ENCODE results near the gene SEC22A. TPM values are rescaled to one million over a fixed set of nuclear protein-coding genes. Genes with fewer than 3 reads are reported as not detected.

The SEC22A gene
- total RNA-seq, 2 experiments from 2014 or later = 7.9 to 11.5 TPM

DNA sequence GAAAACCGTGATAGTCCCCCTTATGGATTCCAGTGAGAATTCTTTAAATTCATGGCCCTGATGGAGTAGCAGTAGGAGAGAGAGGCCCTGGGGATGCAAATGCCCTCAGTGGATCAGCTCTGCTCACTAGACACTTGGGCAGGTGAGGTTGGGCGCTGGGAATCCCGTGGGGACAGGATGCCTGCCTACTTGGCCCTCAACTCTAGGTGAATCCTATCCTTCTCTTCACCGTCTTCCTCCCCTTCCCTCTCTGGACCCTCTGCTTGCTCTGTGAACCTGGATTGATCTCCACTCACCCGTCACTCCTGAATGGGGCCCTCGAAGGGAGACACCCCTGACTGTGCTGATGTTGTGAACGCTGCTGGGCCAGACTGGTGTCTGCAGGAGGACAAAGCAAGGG lies 77.4 kb downstream of the SEC22A start:
- TF ChIP-seq, protein P1, sequence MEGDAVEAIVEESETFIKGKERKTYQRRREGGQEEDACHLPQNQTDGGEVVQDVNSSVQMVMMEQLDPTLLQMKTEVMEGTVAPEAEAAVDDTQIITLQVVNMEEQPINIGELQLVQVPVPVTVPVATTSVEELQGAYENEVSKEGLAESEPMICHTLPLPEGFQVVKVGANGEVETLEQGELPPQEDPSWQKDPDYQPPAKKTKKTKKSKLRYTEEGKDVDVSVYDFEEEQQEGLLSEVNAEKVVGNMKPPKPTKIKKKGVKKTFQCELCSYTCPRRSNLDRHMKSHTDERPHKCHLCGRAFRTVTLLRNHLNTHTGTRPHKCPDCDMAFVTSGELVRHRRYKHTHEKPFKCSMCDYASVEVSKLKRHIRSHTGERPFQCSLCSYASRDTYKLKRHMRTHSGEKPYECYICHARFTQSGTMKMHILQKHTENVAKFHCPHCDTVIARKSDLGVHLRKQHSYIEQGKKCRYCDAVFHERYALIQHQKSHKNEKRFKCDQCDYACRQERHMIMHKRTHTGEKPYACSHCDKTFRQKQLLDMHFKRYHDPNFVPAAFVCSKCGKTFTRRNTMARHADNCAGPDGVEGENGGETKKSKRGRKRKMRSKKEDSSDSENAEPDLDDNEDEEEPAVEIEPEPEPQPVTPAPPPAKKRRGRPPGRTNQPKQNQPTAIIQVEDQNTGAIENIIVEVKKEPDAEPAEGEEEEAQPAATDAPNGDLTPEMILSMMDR (IDR thresholded peaks at IDR 0.05) = no peak
- H3K27me3 Mint-ChIP-seq = no peaks in the 10 kb centered on the region
- no peaks in the 10 kb centered on the region for H3K9me3 ChIP-seq (ENCODE audit: control insufficient read depth in 1 of 2, insufficient read depth in 1 of 2, low read length in 2 of 2)
- no peak overlapping the region for H3K27ac ChIP-seq (ENCODE audit: low read depth in 1 of 2, low read length in 2 of 2)
- no peaks in the 10 kb centered on the region for H3K36me3 Mint-ChIP-seq (ENCODE audit: low read depth)
- no peaks in the 10 kb centered on the region for H3K4me1 Mint-ChIP-seq (ENCODE audit: low read depth)
- H3K27me3 ChIP-seq (ENCODE audit: control insufficient read depth in 1 of 2, insufficient read depth in 2 of 2, low read length in 2 of 2) = no peaks in the 10 kb centered on the region
- H3K9me3 Mint-ChIP-seq = no peaks in the 10 kb centered on the region
- ChIA-PET POLR2A (no interaction called here), CTCF (no interaction called here)
- H3K4me3 Mint-ChIP-seq = no peak overlapping the region
- ATAC-seq (ENCODE audit: poor library complexity) (no peak), DNase-seq (no peak)
- H3K4me3 ChIP-seq (ENCODE audit: low read length) = no peak overlapping the region
- H3K36me3 ChIP-seq (ENCODE audit: insufficient read depth, low read length) = no peaks in the 10 kb centered on the region
- H3K27ac Mint-ChIP-seq = no peak overlapping the region
- H3K4me1 ChIP-seq (ENCODE audit: insufficient read depth, low read length) = no peaks in the 10 kb centered on the region
- intact Hi-C loops (cut with DNase I, micrococcal nuclease) = no loop called here

DNA sequence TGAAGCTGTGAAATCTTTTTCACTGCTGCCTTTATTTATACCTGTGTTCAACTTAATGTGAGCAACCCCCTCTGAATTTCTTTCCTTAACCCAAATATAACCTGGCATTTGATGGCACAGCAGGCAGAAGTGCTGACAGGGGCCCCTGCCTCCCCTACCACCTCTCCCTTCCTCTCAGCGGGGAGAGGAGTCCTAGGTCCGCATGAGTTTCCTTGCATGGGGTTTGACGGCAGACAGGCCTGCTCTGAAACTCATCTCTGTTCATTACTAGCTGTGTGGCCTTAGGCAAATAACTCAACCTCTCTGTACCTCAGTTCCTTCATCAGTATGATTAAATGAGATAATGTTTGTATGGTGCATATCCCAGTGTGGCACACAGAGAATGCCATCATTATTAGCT lies 79.7 kb downstream of the SEC22A start:
- ChIA-PET POLR2A (no interaction called here), CTCF (no interaction called here)
- no peaks in the 10 kb centered on the region for H3K4me1 ChIP-seq (ENCODE audit: insufficient read depth, low read length)
- intact Hi-C loops (cut with DNase I, micrococcal nuclease) = no loop called here
- no peaks in the 10 kb centered on the region for H3K27me3 ChIP-seq (ENCODE audit: control insufficient read depth in 1 of 2, insufficient read depth in 2 of 2, low read length in 2 of 2)
- H3K36me3 ChIP-seq (ENCODE audit: insufficient read depth, low read length) = no peaks in the 10 kb centered on the region
- no peak overlapping the region for H3K27ac ChIP-seq (ENCODE audit: low read depth in 1 of 2, low read length in 2 of 2)
- no peaks in the 10 kb centered on the region for H3K4me1 Mint-ChIP-seq (ENCODE audit: low read depth)
- no peak overlapping the region for H3K4me3 ChIP-seq (ENCODE audit: low read length)
- TF ChIP-seq, protein P1 (IDR thresholded peaks at IDR 0.05) = no peak
- DNase-seq = no peak
- no peak overlapping the region for H3K27ac Mint-ChIP-seq
- H3K27me3 Mint-ChIP-seq = no peaks in the 10 kb centered on the region
- peaks cover 0 to 9% of the 10 kb centered on the region in 2 experiments for H3K9me3 ChIP-seq (ENCODE audit: control insufficient read depth in 1 of 2, insufficient read depth in 1 of 2, low read length in 2 of 2)
- no peak overlapping the region for H3K4me3 Mint-ChIP-seq
- no peak for ATAC-seq (ENCODE audit: poor library complexity)
- no peaks in the 10 kb centered on the region for H3K36me3 Mint-ChIP-seq (ENCODE audit: low read depth)
- no peaks in the 10 kb centered on the region for H3K9me3 Mint-ChIP-seq

DNA sequence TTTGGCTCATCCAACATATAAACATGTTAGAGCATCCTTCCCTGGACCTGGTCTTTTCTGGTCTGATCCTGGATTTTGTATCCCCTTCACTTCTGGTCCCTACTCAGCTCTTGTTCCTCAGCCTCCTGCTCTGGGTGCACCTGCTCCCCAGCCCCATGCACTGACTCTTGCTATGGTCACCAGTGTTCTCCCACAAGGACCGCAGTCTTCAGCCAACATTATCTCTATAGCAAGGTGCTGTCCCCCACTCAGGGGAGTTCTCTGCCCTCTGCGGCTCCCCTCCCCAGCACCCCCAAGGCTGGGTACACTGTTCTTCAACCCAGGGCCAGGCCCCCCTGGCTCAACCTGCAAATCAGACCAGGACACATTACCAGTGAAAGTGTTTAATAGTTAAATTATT lies 80.2 kb downstream of the SEC22A start:
- CTCF ChIA-PET = no interaction called here
- Mint-ChIP-seq H3K27me3 (no peaks in the 10 kb centered on the region), H3K27ac (no peak overlapping the region), H3K4me3 (no peak overlapping the region), H3K4me1 (ENCODE audit: low read depth) (no peaks in the 10 kb centered on the region), H3K36me3 (ENCODE audit: low read depth) (no peaks in the 10 kb centered on the region), H3K9me3 (no peaks in the 10 kb centered on the region)
- intact Hi-C loops (cut with DNase I, micrococcal nuclease) = no loop called here
- Histone ChIP-seq H3K4me3 (ENCODE audit: low read length) (no peak overlapping the region), H3K27ac (ENCODE audit: low read depth in 1 of 2, low read length in 2 of 2) (no peak overlapping the region), H3K36me3 (ENCODE audit: insufficient read depth, low read length) (no peaks in the 10 kb centered on the region), H3K9me3 (ENCODE audit: control insufficient read depth in 1 of 2, insufficient read depth in 1 of 2, low read length in 2 of 2) (peaks cover 0 to 13% of the 10 kb centered on the region in 2 experiments), H3K27me3 (ENCODE audit: control insufficient read depth in 1 of 2, insufficient read depth in 2 of 2, low read length in 2 of 2) (no peaks in the 10 kb centered on the region), H3K4me1 (ENCODE audit: insufficient read depth, low read length) (no peaks in the 10 kb centered on the region)
- TF ChIP-seq, protein P1 (IDR thresholded peaks at IDR 0.05) = no peak
- ATAC-seq (ENCODE audit: poor library complexity) (no peak), DNase-seq (no peak)
- POLR2A ChIA-PET = no interaction called here
